HL-60 (cell line): ENCODE measurements around the gene DERA.

Experiments used
- DNase-seq, 2 experiments: peaks; one replicate each; pipeline ENCODE4 v3.0.0-alpha.2; 2010 to 2020; ENCODE audit warnings: low read depth in 1 of 2, low spot score in 1 of 2
- H3K27ac ChIP-seq: fragments of 250-450 bp; sonication (Bioruptor Pico); replicated peaks from 2 replicates; pipeline ENCODE4 v1.5.1; 2020; ENCODE audit warnings: mild to moderate bottlenecking, moderate library complexity
- H3K27me3 ChIP-seq: fragments of 250-450 bp; sonication (Bioruptor Pico); 2 replicates; pipeline ENCODE4 v1.5.1; 2021; ENCODE audit warnings: mild to moderate bottlenecking, moderate library complexity; ENCODE audit not compliant: insufficient read depth, poor library complexity, severe bottlenecking
- H3K4me3 ChIP-seq: replicated peaks from 2 replicates; pipeline ENCODE4 v1.5.1; 2011; ENCODE audit warnings: mild to moderate bottlenecking, control low read depth, low read length; ENCODE audit not compliant: insufficient read depth
- GABPA ChIP-seq: IDR thresholded peaks from 2 replicates; pipeline ENCODE4 v1.6.1; 2012; ENCODE audit warnings: low read depth
- POLR2AphosphoS5 ChIP-seq: IDR thresholded peaks from 2 replicates; pipeline ENCODE4 v1.6.1; 2012; ENCODE audit warnings: low read depth
- REST ChIP-seq: IDR thresholded peaks from 2 replicates; pipeline ENCODE4 v1.6.1; 2012; ENCODE audit warnings: low read depth; ENCODE audit not compliant: insufficient replicate concordance
- SPI1 ChIP-seq: IDR thresholded peaks from 2 replicates; pipeline ENCODE4 v1.6.1; 2012; ENCODE audit warnings: low read depth, mild to moderate bottlenecking, borderline replicate concordance
- TF ChIP-seq, protein P1 (sequence below): IDR thresholded peaks from one replicate; pipeline ENCODE4 v1.5.1; 2011; ENCODE audit warnings: low read length, control low read depth, inconsistent platforms; ENCODE audit not compliant: insufficient read depth

The DERA gene

DNA sequence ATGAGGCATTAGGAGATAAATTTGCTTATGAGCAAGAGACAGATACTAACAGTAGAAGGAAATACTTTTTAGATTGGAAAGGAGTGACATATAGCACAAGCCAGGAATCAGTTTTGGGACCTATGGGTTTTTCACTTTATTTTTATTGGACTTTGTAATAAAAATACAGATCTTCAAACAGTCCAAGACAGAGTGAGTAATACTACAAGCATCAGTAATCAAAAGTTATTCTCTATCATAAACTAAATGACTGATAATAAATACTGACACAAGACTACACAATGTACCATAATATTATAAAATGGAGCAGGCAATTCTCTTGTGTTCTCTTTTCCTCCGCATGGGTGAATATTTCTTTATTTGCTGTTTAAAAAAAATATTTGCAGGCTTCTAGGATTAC is 85.8 kb downstream of the DERA start:
- no peak overlapping the region for H3K27ac ChIP-seq
- DNase-seq: no peak
- TF ChIP-seq, protein P1, sequence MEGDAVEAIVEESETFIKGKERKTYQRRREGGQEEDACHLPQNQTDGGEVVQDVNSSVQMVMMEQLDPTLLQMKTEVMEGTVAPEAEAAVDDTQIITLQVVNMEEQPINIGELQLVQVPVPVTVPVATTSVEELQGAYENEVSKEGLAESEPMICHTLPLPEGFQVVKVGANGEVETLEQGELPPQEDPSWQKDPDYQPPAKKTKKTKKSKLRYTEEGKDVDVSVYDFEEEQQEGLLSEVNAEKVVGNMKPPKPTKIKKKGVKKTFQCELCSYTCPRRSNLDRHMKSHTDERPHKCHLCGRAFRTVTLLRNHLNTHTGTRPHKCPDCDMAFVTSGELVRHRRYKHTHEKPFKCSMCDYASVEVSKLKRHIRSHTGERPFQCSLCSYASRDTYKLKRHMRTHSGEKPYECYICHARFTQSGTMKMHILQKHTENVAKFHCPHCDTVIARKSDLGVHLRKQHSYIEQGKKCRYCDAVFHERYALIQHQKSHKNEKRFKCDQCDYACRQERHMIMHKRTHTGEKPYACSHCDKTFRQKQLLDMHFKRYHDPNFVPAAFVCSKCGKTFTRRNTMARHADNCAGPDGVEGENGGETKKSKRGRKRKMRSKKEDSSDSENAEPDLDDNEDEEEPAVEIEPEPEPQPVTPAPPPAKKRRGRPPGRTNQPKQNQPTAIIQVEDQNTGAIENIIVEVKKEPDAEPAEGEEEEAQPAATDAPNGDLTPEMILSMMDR: no peak
- TF ChIP-seq REST (no peak), SPI1 (no peak), GABPA (no peak), POLR2AphosphoS5 (no peak)
- no peaks in the 10 kb centered on the region for H3K27me3 ChIP-seq
- H3K4me3 ChIP-seq: no peak overlapping the region

- TF ChIP-seq POLR2AphosphoS5: no peak
- TF ChIP-seq, protein P1: no peak
- TF ChIP-seq GABPA: no peak
- no peak for TF ChIP-seq SPI1
- TF ChIP-seq REST: no peak
- Histone ChIP-seq H3K27me3 (no peaks in the 10 kb centered on the region), H3K4me3 (no peak overlapping the region), H3K27ac (no peak overlapping the region)
- DNase-seq: no peak
Measured at GRCh38 chr12:15997910-15998309, 86.8 kb downstream of the DERA start.

DNA sequence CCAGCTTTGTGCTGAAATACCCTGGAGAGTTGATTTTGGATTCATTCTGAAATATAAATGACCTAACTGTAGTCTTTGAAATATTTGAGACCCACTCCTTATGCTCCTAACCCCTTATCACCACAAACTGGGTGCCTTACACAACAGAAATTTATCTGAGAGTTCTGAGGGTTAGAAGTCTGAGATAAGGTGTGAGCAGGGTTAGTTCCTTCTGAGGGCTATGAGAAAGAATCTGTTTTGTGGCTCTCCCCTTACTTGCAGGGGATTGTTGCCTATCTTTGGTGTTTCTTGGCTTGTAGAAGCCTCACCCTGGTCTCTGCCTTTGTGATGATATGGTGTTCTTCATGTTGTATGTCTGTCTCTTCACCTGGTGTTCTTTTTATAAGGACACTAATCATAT is 91.7 kb downstream of the DERA start:
- Histone ChIP-seq H3K4me3 (no peak overlapping the region), H3K27me3 (no peaks in the 10 kb centered on the region), H3K27ac (no peak overlapping the region)
- TF ChIP-seq REST: no peak
- no peak for DNase-seq

- Histone ChIP-seq H3K27ac (no peak overlapping the region), H3K27me3 (no peaks in the 10 kb centered on the region), H3K4me3 (no peak overlapping the region)
- no peak for TF ChIP-seq POLR2AphosphoS5
- TF ChIP-seq, protein P1: no peak
- TF ChIP-seq REST: no peak
- TF ChIP-seq SPI1: no peak
- no peak for TF ChIP-seq GABPA
- no peak for DNase-seq
Measured at GRCh38 chr12:16003460-16003859, 92.3 kb downstream of the DERA start.
